Measurements from ENCODE around the gene MCL1.
A peak's percentile ranks its signal among the peaks of the same experiment; 100 is the strongest.

DNA sequence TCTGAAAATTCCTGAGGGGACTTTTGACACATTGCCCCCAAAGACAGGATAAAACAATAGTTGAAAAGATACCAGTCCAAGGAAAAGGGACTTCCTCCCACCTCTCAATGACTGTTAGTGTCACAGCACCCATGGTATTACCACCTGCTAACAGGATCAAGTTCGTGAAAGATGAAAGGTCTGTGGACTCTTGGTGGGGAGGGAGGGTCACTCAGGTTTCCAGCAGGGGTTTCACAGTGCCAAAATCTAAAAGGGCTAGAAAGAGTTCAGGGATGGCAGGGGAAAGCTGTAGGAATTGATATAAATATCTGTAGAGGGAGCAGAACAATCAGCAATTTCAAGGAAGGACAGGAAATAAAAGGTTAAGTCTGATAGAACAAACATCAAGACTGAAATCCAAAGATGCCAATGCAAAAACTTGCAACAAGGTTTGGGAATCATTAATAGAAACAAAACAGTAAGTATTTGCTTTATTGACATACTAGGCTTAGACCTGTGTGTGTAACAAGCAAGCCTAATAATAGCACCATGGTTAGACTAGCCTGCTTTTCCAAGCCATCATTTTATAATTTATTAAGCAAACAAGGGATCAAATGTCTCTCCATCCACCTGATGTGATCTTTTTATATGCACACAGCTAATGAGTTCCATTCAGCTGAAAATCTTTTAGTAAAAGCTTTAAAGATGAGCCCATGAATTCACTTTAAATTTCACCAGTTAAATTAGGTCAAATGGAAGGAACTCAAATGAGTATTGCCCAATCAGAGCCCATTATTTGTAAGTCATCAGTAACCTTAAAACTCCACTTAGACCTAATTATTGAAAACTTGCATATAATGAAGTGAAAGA lies 3.7 kb downstream of the MCL1 start:
- TF ChIP-seq, protein P1, sequence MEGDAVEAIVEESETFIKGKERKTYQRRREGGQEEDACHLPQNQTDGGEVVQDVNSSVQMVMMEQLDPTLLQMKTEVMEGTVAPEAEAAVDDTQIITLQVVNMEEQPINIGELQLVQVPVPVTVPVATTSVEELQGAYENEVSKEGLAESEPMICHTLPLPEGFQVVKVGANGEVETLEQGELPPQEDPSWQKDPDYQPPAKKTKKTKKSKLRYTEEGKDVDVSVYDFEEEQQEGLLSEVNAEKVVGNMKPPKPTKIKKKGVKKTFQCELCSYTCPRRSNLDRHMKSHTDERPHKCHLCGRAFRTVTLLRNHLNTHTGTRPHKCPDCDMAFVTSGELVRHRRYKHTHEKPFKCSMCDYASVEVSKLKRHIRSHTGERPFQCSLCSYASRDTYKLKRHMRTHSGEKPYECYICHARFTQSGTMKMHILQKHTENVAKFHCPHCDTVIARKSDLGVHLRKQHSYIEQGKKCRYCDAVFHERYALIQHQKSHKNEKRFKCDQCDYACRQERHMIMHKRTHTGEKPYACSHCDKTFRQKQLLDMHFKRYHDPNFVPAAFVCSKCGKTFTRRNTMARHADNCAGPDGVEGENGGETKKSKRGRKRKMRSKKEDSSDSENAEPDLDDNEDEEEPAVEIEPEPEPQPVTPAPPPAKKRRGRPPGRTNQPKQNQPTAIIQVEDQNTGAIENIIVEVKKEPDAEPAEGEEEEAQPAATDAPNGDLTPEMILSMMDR (IDR thresholded peaks at IDR 0.05): no peak
- peak in 2 of 3 donors; percentile 15 to 47 for TF ChIP-seq POLR2A (IDR thresholded peaks at IDR 0.05)

Measured in body of pancreas (tissue), 4 donors.